K562 (cell line): ENCODE measurements around the gene SFPQ. TPM values are rescaled to one million over a fixed set of nuclear protein-coding genes. Genes with fewer than 3 reads are reported as not detected.

Experiments used
- ATAC-seq: fragments of 200-7000 bp; cut with Tn5 transposase; 3 replicates; pipeline ENCODE4 v1.9.1; 2020; ENCODE audit warnings: moderate library complexity
- BruUV-seq: library from RNA; stranded (reverse); fragments of 400-500 nt; replicated peaks from 2 replicates; lab custom pipeline; 2021; lab: Mats Ljungman, UMichigan
- CTCF ChIA-PET: fragments of 300-600 bp; formaldehyde crosslinking; extraction: SDS; loops from one replicate; lab custom pipeline; 2021; ENCODE audit warnings: low intra/inter-chr PET ratio; lab: Yijun Ruan, JAX
- POLR2A ChIA-PET: fragments of 300-600, 350-650 bp; sonication (Branson Sonifier 250); formaldehyde crosslinking; extraction: SDS; loops from one replicate; lab custom pipeline; 2021; ENCODE audit warnings: antibody characterized with exemption, inconsistent platforms; lab: Yijun Ruan, JAX
- DNase-seq, 4 experiments: peaks; one replicate each; pipeline versions ENCODE4 v3.0.0 to v3.0.0-alpha.2; 2011 to 2018; ENCODE audit warnings: low spot score in 3 of 4, mixed read lengths in 3 of 4; ENCODE audit errors: extremely low read depth in 1 of 4
- FAIRE-seq: peaks from 2 replicates; lab custom pipeline; 2011; peaks lifted over from hg19 to GRCh38; lab: Jason Lieb, UNC
- H2AFZ ChIP-seq: 2 replicates; pipeline ENCODE4 v1.6.0; 2011; ENCODE audit warnings: low read depth, low read length, control low read depth, inconsistent platforms
- H3K27ac ChIP-seq: fragments of 200-600 bp; 3 replicates; pipeline ENCODE4 v1.8.0; 2011; ENCODE audit warnings: low read depth, mild to moderate bottlenecking, control low read depth, inconsistent platforms, low read length, moderate library complexity, mixed read lengths; ENCODE audit errors: extremely low read depth
- H3K27me3 ChIP-seq, 2 experiments: fragments of 300-600 bp in 1 of 2; 2 replicates in 1 of 2; 3 replicates in 1 of 2; pipeline versions ENCODE4 v1.6.0 to v1.8.0; 2011; ENCODE audit warnings: inconsistent platforms in 2 of 2, low read length in 2 of 2, mild to moderate bottlenecking in 1 of 2, mixed read lengths in 1 of 2, moderate library complexity in 1 of 2; ENCODE audit not compliant: control insufficient read depth in 2 of 2, insufficient read depth in 2 of 2
- H3K36me3 ChIP-seq: fragments of 300-600 bp; 3 replicates; pipeline ENCODE4 v1.8.0; 2011; ENCODE audit warnings: mild to moderate bottlenecking, low read length, inconsistent platforms; ENCODE audit not compliant: control insufficient read depth, insufficient read depth
- H3K4me1 ChIP-seq, 2 experiments: fragments of 200-600 bp in 1 of 2; replicated peaks in 1 of 2; 2 replicates in 1 of 2; 3 replicates in 1 of 2; pipeline versions ENCODE4 v1.5.1 to v1.8.0; 2011; ENCODE audit warnings: inconsistent platforms in 2 of 2, low read length in 2 of 2, mild to moderate bottlenecking in 1 of 2, mixed read lengths in 1 of 2, moderate library complexity in 1 of 2; ENCODE audit not compliant: control insufficient read depth in 2 of 2, insufficient read depth in 2 of 2
- H3K4me2 ChIP-seq: 2 replicates; pipeline ENCODE4 v1.6.1; 2011; ENCODE audit warnings: low read length, control low read depth, inconsistent platforms, mixed read lengths; ENCODE audit not compliant: insufficient read depth
- H3K4me3 ChIP-seq: fragments of 200-600 bp; sonication (generic), shearing (Covaris generic); 2 replicates; pipeline ENCODE4 v1.5.1; 2016; ENCODE audit warnings: control low read depth, inconsistent platforms
- H3K79me2 ChIP-seq: fragments of 200-600 bp; 3 replicates; pipeline ENCODE4 v1.8.0; 2011; ENCODE audit warnings: low read length, inconsistent platforms; ENCODE audit not compliant: control insufficient read depth, insufficient read depth
- H3K9ac ChIP-seq, 2 experiments: 2 replicates each; pipeline versions ENCODE4 v1.6.0 to v1.6.1; 2011; ENCODE audit warnings: low read depth in 2 of 2, low read length in 2 of 2, control low read depth in 1 of 2, inconsistent platforms in 1 of 2, mild to moderate bottlenecking in 1 of 2, mixed read lengths in 1 of 2; ENCODE audit not compliant: insufficient read depth in 1 of 2
- H3K9me1 ChIP-seq: one replicate; pipeline ENCODE4 v1.6.0; 2011; ENCODE audit warnings: inconsistent platforms, mild to moderate bottlenecking, low read length, moderate library complexity; ENCODE audit not compliant: control insufficient read depth, insufficient read depth
- H3K9me3 ChIP-seq: replicated peaks from 2 replicates; pipeline ENCODE4 v1.5.1; 2011; ENCODE audit warnings: low read depth, low read length, inconsistent platforms; ENCODE audit not compliant: control insufficient read depth, insufficient read depth
- H4K20me1 ChIP-seq: replicated peaks from 2 replicates; pipeline ENCODE4 v1.6.1; 2011; ENCODE audit warnings: low read length, inconsistent platforms, mixed read lengths; ENCODE audit not compliant: control insufficient read depth, insufficient read depth
- CREB1 ChIP-seq, 2 experiments: sonication (generic) in 1 of 2; formaldehyde crosslinking in 1 of 2; IDR thresholded peaks; 2 replicates each; pipeline versions ENCODE4 v1.6.1 to v1.8.0; 2012 to 2022; ENCODE audit warnings: inconsistent platforms in 1 of 2, mild to moderate bottlenecking in 1 of 2, missing genetic modification reagents in 1 of 2, moderate library complexity in 1 of 2
- HDAC2 ChIP-seq: fragments of 450-650 bp; IDR thresholded peaks from 2 replicates; pipeline ENCODE4 v1.6.1; 2016; ENCODE audit warnings: mild to moderate bottlenecking
- RAD21 ChIP-seq, 2 experiments: fragments of 250-450 bp in 1 of 2; fragments of 450-650 bp in 1 of 2; sonication (Bioruptor Pico) in 1 of 2; formaldehyde crosslinking in 1 of 2; IDR thresholded peaks in 1 of 2; conservative IDR thresholded peaks in 1 of 2; 2 replicates each; pipeline versions ENCODE4 v1.4.0 to v1.8.0; 2020 to 2022; ENCODE audit warnings: mild to moderate bottlenecking in 2 of 2, moderate library complexity in 1 of 2
- ZNF764 ChIP-seq: fragments of 250-450 bp; sonication (Bioruptor Pico); IDR thresholded peaks from 2 replicates; pipeline ENCODE4 v1.4.0; 2020; ENCODE audit warnings: low read depth, mild to moderate bottlenecking, moderate library complexity
- ZNF778 ChIP-seq: fragments of 450-650 bp; formaldehyde crosslinking; IDR thresholded peaks from 2 replicates; pipeline ENCODE4 v1.4.0; 2020; ENCODE audit warnings: mild to moderate bottlenecking, moderate library complexity
- WGBS: fragments of 100-300 bp; shearing (Covaris generic); methylation state at CpG from one replicate; pipeline ENCODE4 v1.1.6; 2016; ENCODE audit warnings: low coverage, mixed read lengths; ENCODE audit not compliant: insufficient coverage; ENCODE audit errors: missing lambda C conversion rate; 5-methylcytosine and 5-hydroxymethylcytosine counted together
- in situ Hi-C: fragments of 300-500 bp; cut with MboI; formaldehyde crosslinking; loops from 4 replicates; pipeline ENCODE4 v1.15.0; 2018; ENCODE audit warnings: inconsistent platforms, mixed read lengths
- intact Hi-C: fragments of 100-400 bp; cut with micrococcal nuclease; formaldehyde crosslinking; loops from 2 replicates; pipeline ENCODE4 v1.14.2; 2022
- polyA plus RNA-seq, 8 experiments: library from polyadenylated mRNA; depleted of rRNA in 4 of 8; stranded (reverse) in 5 of 8; unstranded in 3 of 8; fragments of >200 nt; fragmentation: Nextera tagmentation in 2 of 8; fragmentation: Illumina TruSeq in 1 of 8; extraction: Ambion mirVana in 2 of 8; extraction: Trizol in 1 of 8; gene quantifications; 2 replicates each; pipeline versions ENCODE4 v1.2.1 to v1.2.3, GENCODE V29; 2011 to 2014; ENCODE audit warnings: inconsistent platforms in 1 of 8, missing spikeins in 1 of 8
- total RNA-seq, 7 experiments: library from RNA; depleted of rRNA in 6 of 7; stranded (reverse); fragments of >200 nt in 6 of 7; fragmentation: Illumina TruSeq in 2 of 7; extraction: Trizol in 2 of 7; gene quantifications; 2 replicates each; pipeline versions ENCODE4 v1.2.1 to v1.2.3, GENCODE V29; 2011 to 2021; ENCODE audit warnings: low replicate concordance in 1 of 7
- TF ChIP-seq, protein P1 (sequence below): fragments of 450-650 bp; IDR thresholded peaks from one replicate; pipeline ENCODE4 v1.6.1; 2018; ENCODE audit warnings: mild to moderate bottlenecking, moderate library complexity; ENCODE audit not compliant: partially characterized antibody

Gene SFPQ
- total and polyA plus RNA-seq, 9 of the 15 experiments (the other 6 are each of a cell fraction or from before 2014, with no cell fraction given) = 69.7 to 562 (median 399) TPM

DNA sequence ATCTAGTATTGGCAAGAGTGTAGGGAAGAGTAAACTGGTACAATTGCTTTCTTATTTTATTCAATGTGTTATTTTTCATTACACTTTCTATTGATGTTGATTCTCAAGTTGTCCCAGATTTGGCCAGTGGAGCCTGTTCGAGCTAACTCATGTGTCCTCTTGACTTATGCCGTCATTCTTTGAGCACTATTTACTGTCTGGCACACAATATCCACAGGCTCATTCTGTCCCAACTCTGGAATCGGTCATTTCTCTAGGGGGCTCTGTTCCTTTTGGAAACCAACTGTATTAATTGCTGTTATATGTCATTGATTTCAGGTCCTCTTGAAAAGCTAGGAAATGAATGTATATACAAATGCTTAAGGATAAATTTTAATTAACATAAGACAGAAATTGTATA, 22.4 kb upstream of the SFPQ start:
- Histone ChIP-seq H3K4me3 (no peak overlapping the region), H3K4me1 (peaks cover 0 to 4% of the 10 kb centered on the region in 2 experiments; a peak in 1 of 5 replicates), H3K9ac (no peak overlapping the region), H3K27ac (no peak overlapping the region), H3K27me3 (no peaks in the 10 kb centered on the region), H3K9me1 (no peaks in the 10 kb centered on the region), H4K20me1 (no peaks in the 10 kb centered on the region), H3K79me2 (no peaks in the 10 kb centered on the region), H3K36me3 (no peaks in the 10 kb centered on the region), H3K4me2 (no peak overlapping the region), H3K9me3 (no peaks in the 10 kb centered on the region), H2AFZ (peak overlapping the region; percentile 35)
- intact Hi-C loops (no loop called here), in situ Hi-C loops (no loop called here)
- BruUV-seq = no TSS peak
- FAIRE-seq (peak; percentile 40), DNase-seq (no peak), ATAC-seq (peak; percentile 77)
- WGBS = 28% methylated on average over 3 of the region's 3 CpGs
- POLR2A ChIA-PET = interaction anchor here (1.2 to 1.3 kb wide), 2 partner anchors 11 to 15 kb away, joined by 3 to 4 read pairs; no protein-coding TSS in a partner anchor
- CTCF ChIA-PET = no interaction called here
- no peak for TF ChIP-seq HDAC2
- TF ChIP-seq, all 486 proteins: peak for 0

DNA sequence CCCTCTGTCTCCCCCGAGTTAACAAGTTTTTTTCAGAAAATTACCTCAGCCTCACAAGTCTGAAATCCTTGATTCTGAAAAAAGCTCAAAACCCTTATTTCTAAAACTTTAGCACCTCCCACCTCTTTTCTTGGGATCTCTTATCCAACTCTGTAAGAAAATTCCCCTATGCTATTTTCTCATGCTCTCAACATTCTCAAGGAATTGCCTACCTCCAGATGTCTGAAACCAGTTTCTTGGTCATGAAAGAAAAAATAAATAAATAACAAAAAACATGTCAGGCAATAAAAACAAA, 18.1 kb upstream of the SFPQ start:
- H3K4me1 ChIP-seq = peaks cover 0 to 4% of the 10 kb centered on the region in 2 experiments; a peak in 1 of 5 replicates
- ATAC-seq (no peak), FAIRE-seq (no peak), DNase-seq (no peak)
- H3K9ac ChIP-seq = no peak overlapping the region
- H3K79me2 ChIP-seq = no peaks in the 10 kb centered on the region
- 21% methylated on average over 1 of the region's 1 CpG for WGBS
- CTCF ChIA-PET = no interaction called here
- H3K4me2 ChIP-seq = no peak overlapping the region
- H3K9me3 ChIP-seq = no peaks in the 10 kb centered on the region
- no peaks in the 10 kb centered on the region for H3K27me3 ChIP-seq
- intact Hi-C loops = no loop called here
- no peak overlapping the region for H2AFZ ChIP-seq
- H4K20me1 ChIP-seq = no peaks in the 10 kb centered on the region
- no peaks in the 10 kb centered on the region for H3K36me3 ChIP-seq
- no peaks in the 10 kb centered on the region for H3K9me1 ChIP-seq
- TF ChIP-seq CREB1 (IDR thresholded peaks at IDR 0.05) (no peak), CREB1 (CRISPR knock-in tag; IDR thresholded peaks at IDR 0.05) (no peak), RAD21 (CRISPR knock-in tag; conservative IDR thresholded peaks at IDR 0.05 in 1 of 2, IDR thresholded peaks at IDR 0.05 in 1 of 2) (no peak), ZNF764 (CRISPR knock-in tag) (no peak), ZNF778 (no peak)
- TF ChIP-seq, protein P1, sequence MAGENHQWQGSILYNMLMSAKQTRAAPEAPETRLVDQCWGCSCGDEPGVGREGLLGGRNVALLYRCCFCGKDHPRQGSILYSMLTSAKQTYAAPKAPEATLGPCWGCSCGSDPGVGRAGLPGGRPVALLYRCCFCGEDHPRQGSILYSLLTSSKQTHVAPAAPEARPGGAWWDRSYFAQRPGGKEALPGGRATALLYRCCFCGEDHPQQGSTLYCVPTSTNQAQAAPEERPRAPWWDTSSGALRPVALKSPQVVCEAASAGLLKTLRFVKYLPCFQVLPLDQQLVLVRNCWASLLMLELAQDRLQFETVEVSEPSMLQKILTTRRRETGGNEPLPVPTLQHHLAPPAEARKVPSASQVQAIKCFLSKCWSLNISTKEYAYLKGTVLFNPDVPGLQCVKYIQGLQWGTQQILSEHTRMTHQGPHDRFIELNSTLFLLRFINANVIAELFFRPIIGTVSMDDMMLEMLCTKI = no peak
- no peak overlapping the region for H3K27ac ChIP-seq
- POLR2A ChIA-PET = interaction anchor here (0.7 to 1.4 kb wide), 5 partner anchors 11 to 366 kb away, joined by 3 to 6 read pairs (median 3); partner anchors contain the start of gene SFPQ
- BruUV-seq = no TSS peak
- in situ Hi-C loops = no loop called here
- H3K4me3 ChIP-seq = no peak overlapping the region
